Hepatocyte (in vitro differentiated cells): ENCODE results near the gene KDM4B.

Experiments used
- EZH2 ChIP-seq: fragments of 200-600 bp; sonication (generic); IDR thresholded peaks from 2 replicates; pipeline ENCODE4 v1.6.1; 2016; ENCODE audit warnings: antibody characterized with exemption, mild to moderate bottlenecking, borderline replicate concordance
- EZH2phosphoT487 ChIP-seq: fragments of 200-600 bp; sonication (generic); IDR thresholded peaks from one replicate; pipeline ENCODE4 v1.6.1; 2018; ENCODE audit warnings: antibody characterized with exemption, mild to moderate bottlenecking, low read depth, moderate library complexity; ENCODE audit not compliant: unreplicated experiment, severe bottlenecking
- TF ChIP-seq, protein P1 (sequence below): fragments of 200-600 bp; sonication (generic); IDR thresholded peaks from 2 replicates; pipeline ENCODE4 v1.5.1; 2016; ENCODE audit warnings: antibody characterized with exemption, mild to moderate bottlenecking; ENCODE audit not compliant: poor library complexity

DNA sequence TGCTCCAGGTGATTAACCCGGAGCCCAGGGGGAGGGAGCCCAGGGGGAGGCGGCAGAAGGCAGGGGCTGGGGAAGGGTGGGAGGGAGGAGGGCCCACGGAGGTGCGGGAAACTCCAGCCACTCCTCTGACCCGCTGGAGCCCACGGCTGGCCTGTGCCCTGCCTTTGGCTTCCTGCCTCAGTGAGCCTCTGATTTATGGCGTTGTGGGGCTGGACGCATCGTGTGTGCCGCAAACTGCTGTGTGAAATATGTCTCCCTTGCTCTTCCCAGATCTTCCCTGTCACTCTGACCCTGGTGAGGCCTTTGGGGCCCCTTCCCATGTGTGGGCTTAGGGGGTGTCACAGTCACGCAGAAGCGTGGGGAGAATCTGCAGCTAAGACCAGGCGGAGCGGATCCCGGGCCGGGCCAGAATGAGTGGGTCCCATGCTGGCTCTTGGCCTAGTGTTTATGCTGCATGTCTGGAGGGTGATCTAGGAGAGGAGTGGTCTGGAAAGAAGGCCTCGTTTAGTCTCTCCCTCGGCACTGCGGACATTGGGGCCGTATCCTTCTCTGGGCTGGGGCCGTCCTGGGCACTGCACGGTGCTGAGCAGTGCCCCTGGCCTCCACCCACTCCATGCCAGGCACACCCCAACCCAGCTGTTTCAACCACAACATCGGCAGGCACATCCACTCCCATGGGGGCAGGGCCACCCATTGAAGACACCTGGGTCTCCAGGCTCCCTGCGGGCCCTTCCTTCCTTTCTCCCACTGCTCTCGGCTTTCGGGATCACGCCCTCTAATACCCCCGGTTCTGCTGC, 123.0 kb downstream of the KDM4B start:
- TF ChIP-seq, protein P1, sequence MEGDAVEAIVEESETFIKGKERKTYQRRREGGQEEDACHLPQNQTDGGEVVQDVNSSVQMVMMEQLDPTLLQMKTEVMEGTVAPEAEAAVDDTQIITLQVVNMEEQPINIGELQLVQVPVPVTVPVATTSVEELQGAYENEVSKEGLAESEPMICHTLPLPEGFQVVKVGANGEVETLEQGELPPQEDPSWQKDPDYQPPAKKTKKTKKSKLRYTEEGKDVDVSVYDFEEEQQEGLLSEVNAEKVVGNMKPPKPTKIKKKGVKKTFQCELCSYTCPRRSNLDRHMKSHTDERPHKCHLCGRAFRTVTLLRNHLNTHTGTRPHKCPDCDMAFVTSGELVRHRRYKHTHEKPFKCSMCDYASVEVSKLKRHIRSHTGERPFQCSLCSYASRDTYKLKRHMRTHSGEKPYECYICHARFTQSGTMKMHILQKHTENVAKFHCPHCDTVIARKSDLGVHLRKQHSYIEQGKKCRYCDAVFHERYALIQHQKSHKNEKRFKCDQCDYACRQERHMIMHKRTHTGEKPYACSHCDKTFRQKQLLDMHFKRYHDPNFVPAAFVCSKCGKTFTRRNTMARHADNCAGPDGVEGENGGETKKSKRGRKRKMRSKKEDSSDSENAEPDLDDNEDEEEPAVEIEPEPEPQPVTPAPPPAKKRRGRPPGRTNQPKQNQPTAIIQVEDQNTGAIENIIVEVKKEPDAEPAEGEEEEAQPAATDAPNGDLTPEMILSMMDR = no peak
- TF ChIP-seq EZH2 = no peak
- no peak for TF ChIP-seq EZH2phosphoT487
